ENCODE data around the gene NRIP3. TPM values are rescaled to one million over a fixed set of nuclear protein-coding genes. Genes with fewer than 3 reads are reported as not detected.

NRIP3 gene
- total RNA-seq, 1 experiment from 2014 or later = not detected

- ChIA-PET CTCF (no interaction called here), POLR2A (ENCODE audit: unreplicated experiment) (no interaction called here)
- BruUV-seq (replicated peaks) = no TSS peak
- Histone ChIP-seq H3K9ac (ENCODE audit: low read length) (no peak overlapping the region), H3K9me3 (ENCODE audit: low read length) (no peaks in the 10 kb centered on the region), H3K4me2 (ENCODE audit: low read length) (no peak overlapping the region), H3K27me3 (ENCODE audit: low read length) (no peaks in the 10 kb centered on the region), H4K20me1 (ENCODE audit: low read length) (no peaks in the 10 kb centered on the region), H3K27ac (ENCODE audit: low read length) (no peak overlapping the region), H3K4me3 (ENCODE audit: low read length) (no peak overlapping the region), H2AFZ (ENCODE audit: low read length) (no peak overlapping the region), H3F3A (ENCODE audit: low read length, unreplicated experiment) (no peaks in the 10 kb centered on the region), H3K4me1 (ENCODE audit: insufficient read depth, low read length) (peaks cover 11% of the 10 kb centered on the region), H3K36me3 (ENCODE audit: low read depth, low read length) (0 out of 2 replicates have a peak, but pooled peaks cover 4% of the 10 kb centered on the region), H3K9me2 (replicated peaks; ENCODE audit: low read length) (no peaks in the 10 kb centered on the region), H3K79me2 (ENCODE audit: low read length) (peaks cover 39% of the 10 kb centered on the region)
- no peak for ATAC-seq
- DNase-seq = no peak
- TF ChIP-seq CTCF (conservative IDR thresholded peaks at IDR 0.05; ENCODE audit: low read depth, low read length) (no peak), EZH2 (IDR thresholded peaks at IDR 0.05; ENCODE audit: low read length, unreplicated experiment) (no peak), EZH2phosphoT487 (IDR thresholded peaks at IDR 0.05; ENCODE audit: borderline replicate concordance, low read length) (no peak)
- intact Hi-C loops (cut with micrococcal nuclease) = loop anchor here (5.0 kb wide), 2 partner anchors 85 to 145 kb away; a partner anchor contains a TSS
Measured at GRCh38 chr11:8956860-8957259, 46.9 kb downstream of the NRIP3 start.

GRCh38 chr11:8948886-8949285, 54.9 kb downstream of the NRIP3 start:
- peaks cover 11% of the 10 kb centered on the region for H3K36me3 ChIP-seq (ENCODE audit: low read depth, low read length)

More at GRCh38 chr11:8948886-8949285, 54.9 kb downstream of the NRIP3 start:
- ChIA-PET POLR2A (ENCODE audit: unreplicated experiment) (no interaction called here), CTCF (no interaction called here)
- H3K79me2 ChIP-seq (ENCODE audit: low read length) = no peaks in the 10 kb centered on the region
- H3K9me2 ChIP-seq (replicated peaks; ENCODE audit: low read length) = no peaks in the 10 kb centered on the region
- no peaks in the 10 kb centered on the region for H3K9me3 ChIP-seq (ENCODE audit: low read length)
- intact Hi-C loops (cut with micrococcal nuclease) = no loop called here
- no peak overlapping the region for H3K9ac ChIP-seq (ENCODE audit: low read length)
- no peak overlapping the region for H3K4me3 ChIP-seq (ENCODE audit: low read length)
- no peak overlapping the region for H3K4me2 ChIP-seq (ENCODE audit: low read length)
- H3K27me3 ChIP-seq (ENCODE audit: low read length) = no peaks in the 10 kb centered on the region
- no peaks in the 10 kb centered on the region for H3F3A ChIP-seq (ENCODE audit: low read length, unreplicated experiment)
- H3K4me1 ChIP-seq (ENCODE audit: insufficient read depth, low read length) = no peaks in the 10 kb centered on the region
- TF ChIP-seq EZH2phosphoT487 (IDR thresholded peaks at IDR 0.05; ENCODE audit: borderline replicate concordance, low read length) = no peak
- no peak for TF ChIP-seq CTCF (conservative IDR thresholded peaks at IDR 0.05; ENCODE audit: low read depth, low read length)
- TF ChIP-seq EZH2 (IDR thresholded peaks at IDR 0.05; ENCODE audit: low read length, unreplicated experiment) = no peak
- ATAC-seq (no peak), DNase-seq (no peak)
- H4K20me1 ChIP-seq (ENCODE audit: low read length) = no peaks in the 10 kb centered on the region
- H2AFZ ChIP-seq (ENCODE audit: low read length) = no peak overlapping the region
- BruUV-seq (replicated peaks) = no TSS peak
- H3K27ac ChIP-seq (ENCODE audit: low read length) = no peak overlapping the region

Data from PC-3 (cell line).